AG09319 (cell line): ENCODE results near the gene CCDC137.

ENCODE experiments used
- DNase-seq: peaks from one replicate; pipeline ENCODE4 v3.0.0-alpha.2; 2010; ENCODE audit warnings: low read depth; ENCODE audit errors: extremely low read depth
- TF ChIP-seq, protein P1 (sequence below): IDR thresholded peaks from 2 replicates; pipeline ENCODE4 v1.5.1; 2011; ENCODE audit warnings: low read depth, mild to moderate bottlenecking, inconsistent platforms, low read length, moderate library complexity

Gene CCDC137

DNA sequence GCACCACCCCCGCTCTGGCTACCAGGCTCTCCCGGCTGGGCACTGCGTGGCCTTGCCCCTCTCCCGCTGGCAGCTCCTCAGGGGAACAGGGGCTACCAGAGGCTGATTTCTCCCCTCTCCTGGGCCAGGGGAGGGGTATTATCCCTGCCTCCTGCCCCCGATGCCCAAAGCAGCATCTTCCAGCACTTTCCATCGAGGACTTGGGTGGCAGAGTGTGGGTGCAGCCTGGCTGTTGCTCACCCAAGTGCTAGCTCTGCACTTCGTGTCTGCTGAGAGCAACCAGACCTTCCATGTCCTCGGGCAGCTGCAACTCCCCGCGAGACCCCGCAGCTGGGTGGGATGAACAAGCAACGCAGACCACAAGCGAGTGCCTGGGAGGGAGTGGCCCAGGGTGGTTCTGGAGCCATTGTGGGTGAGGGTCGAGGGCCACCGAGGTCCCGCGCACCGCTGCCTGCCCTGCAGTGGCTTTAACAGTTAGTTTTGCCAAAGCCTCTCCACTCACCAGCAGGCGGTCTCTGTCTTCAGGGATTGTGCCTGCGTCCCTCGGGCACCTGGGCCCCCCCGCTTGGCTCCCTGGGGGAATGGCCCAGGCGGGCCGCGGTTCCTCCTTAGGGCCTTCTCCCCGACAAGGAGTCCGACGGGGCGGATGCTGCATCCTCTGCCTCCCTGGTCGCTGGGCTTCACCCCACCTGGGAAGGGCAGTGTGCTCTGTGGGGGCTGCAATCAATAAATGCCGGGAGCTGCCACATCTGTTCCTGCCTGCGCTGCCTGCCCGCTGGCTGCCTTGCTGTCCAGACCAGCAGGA, 53.9 kb downstream of the CCDC137 start:
- DNase-seq: no peak

DNA sequence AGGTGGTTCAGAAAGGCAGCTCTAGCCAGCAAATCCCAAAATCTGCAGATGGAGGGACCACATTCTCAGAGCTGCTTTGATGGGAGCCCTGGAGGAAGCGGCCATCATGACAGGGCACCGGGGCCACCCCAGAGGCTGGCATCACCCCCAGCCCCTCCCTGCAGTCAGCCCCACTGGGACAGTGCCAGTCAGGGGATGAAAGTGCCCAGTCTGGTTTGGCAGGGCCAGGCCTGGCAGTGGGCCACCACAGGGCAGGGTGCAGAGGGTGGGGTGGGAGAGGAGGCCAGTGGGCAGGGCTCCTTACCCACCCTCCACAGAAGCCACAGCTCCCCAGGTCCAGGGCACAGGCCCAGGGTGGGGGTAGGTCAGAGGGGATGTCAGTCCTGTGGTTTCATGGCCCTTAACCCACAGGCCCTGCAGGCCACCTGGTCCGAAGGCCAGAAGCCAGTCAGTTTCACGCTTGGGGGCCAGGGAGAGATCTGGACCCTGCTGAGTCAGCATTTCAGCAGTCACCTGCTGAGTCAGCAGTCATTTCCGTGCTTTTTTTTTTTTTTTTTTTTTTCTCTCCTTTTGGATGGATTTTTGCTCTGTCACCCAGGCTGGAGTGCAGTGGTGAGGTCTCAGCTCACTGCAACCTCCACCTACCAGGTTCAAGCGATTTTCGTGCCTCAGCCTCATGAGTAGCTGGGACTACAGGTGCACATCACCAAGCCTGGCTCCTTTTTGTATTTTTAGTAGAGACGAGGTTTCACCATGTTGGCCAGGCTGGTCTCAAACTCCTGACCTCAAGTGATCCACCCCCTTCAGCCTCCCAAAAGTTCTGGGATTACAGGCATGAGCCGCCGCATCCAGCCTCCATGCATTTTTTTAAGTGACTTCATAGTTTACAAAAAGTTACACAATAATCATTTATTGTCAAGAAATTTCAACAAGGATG, 55.9 kb downstream of the CCDC137 start:
- TF ChIP-seq, protein P1, sequence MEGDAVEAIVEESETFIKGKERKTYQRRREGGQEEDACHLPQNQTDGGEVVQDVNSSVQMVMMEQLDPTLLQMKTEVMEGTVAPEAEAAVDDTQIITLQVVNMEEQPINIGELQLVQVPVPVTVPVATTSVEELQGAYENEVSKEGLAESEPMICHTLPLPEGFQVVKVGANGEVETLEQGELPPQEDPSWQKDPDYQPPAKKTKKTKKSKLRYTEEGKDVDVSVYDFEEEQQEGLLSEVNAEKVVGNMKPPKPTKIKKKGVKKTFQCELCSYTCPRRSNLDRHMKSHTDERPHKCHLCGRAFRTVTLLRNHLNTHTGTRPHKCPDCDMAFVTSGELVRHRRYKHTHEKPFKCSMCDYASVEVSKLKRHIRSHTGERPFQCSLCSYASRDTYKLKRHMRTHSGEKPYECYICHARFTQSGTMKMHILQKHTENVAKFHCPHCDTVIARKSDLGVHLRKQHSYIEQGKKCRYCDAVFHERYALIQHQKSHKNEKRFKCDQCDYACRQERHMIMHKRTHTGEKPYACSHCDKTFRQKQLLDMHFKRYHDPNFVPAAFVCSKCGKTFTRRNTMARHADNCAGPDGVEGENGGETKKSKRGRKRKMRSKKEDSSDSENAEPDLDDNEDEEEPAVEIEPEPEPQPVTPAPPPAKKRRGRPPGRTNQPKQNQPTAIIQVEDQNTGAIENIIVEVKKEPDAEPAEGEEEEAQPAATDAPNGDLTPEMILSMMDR: no peak
- no peak for DNase-seq

More for the DNA sequence above, 53.9 kb downstream of the CCDC137 start:
- TF ChIP-seq, protein P1: no peak
